ENCODE measurements around the gene SSBP1. TPM values are rescaled to one million over a fixed set of nuclear protein-coding genes. Genes with fewer than 3 reads are reported as not detected.

Gene SSBP1
- total RNA-seq, 2 experiments from 2014 or later: 106 to 117 TPM

DNA sequence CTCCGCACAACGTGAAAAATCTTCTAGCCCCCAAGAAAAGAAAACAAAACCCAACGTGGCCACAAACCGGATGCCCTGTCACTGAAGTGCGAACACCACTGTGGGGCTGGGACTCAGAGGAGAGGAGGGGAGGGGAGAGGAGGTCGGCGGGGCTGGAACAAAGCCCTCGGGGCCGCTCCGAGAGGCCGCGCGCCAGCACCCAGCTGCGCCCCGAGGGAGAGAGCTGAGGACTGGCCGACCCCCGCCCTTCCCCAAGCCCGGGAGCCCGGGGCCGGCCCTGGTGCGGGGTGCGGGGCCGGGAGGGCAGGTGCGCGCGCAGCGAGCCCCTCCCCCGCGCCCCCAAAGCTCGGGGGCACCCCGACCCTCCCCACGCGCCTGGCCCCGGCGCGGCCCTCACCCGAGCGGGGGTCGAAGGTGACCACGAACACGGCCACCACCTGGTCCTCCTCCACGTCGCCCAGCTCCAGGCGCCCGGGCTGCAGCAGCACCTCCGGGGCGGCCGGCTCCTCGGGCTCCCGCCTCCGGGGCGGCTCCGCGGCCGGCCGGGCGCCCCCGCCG is 36.6 kb upstream of the SSBP1 start:
- POLR2A ChIA-PET: interaction anchor here (0.9 to 3.6 kb wide), 8 partner anchors 10 to 142 kb away, joined by 3 to 36 read pairs (median 4); partner anchors contain the start of gene SSBP1
- Mint-ChIP-seq H3K9me3 (no peaks in the 10 kb centered on the region), H3K36me3 (peaks cover 11% of the 10 kb centered on the region), H3K27ac (peak overlapping the region; percentile 87), H3K4me3 (peak overlapping the region; percentile 79), H3K27me3 (peaks cover 21% of the 10 kb centered on the region), H3K4me1 (peaks cover 34% of the 10 kb centered on the region)
- peak; percentile 77 for DNase-seq
- peak; percentile 86 for ATAC-seq (ENCODE audit: low read depth)

DNA sequence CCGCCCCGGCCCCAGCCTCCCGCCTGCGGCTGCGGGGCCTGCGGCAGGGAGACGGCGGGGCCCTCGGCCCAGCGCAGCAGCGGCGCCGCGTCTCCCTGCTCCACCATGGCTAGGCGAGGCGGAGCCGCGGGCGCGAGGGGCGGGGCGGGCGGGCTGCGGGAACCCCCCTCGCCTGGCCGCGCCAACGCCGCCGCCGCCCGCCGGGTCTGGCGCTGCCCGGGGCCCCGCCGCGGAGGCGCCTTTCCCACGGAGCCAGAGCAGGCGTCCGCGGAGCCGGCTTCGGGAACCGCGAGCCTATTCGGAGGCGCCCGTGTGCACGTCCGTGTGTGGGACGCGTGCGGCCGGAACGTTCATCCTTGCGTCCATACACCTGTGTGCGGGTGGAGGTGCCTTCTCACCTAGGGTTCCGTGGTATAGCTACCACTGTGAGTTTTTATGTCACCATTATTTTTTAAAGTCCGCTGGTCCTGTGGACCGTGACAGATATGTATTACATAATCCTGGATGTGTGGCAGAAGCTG is 36.1 kb upstream of the SSBP1 start, which contains the start of gene DENND11:
DENND11 (minus strand) TSS at position 120 of the 521 bp plus-strand sequence; CDS start at position 107, 13 bp downstream.
- DNase-seq: peak; percentile 75
- POLR2A ChIA-PET: interaction anchor here (1.0 to 3.6 kb wide), 6 partner anchors 10 to 39 kb away, joined by 3 to 36 read pairs (median 4); partner anchors contain the start of gene SSBP1
- Mint-ChIP-seq H3K4me3 (peak within 1 kb of the TSS; percentile 79), H3K27me3 (peaks cover 24% of the 10 kb centered on the region), H3K4me1 (peaks cover 34% of the 10 kb centered on the region), H3K9me3 (no peaks in the 10 kb centered on the region), H3K36me3 (peaks cover 10% of the 10 kb centered on the region), H3K27ac (peak within 1 kb of the TSS; percentile 87)
- ATAC-seq (ENCODE audit: low read depth): peak; percentile 66

DNA sequence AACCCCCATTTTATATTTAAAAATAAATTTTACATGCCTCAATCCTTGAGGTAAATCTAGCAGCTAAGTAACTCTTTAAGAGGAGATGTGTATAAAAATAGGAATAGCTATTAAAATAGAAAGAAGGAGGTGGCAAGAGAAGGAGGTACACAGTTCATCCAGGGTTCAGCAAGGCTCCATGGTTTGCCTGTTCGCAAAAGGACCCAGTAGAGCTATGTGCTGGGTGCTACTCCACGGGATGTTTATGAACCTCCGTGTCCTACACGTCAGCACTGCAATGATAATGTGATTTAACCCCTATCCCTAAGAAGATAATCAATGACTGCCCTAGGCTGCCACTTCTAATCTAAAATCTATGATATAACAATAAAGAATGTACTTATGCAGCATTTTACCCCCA is 35.3 kb upstream of the SSBP1 start:
- ATAC-seq (ENCODE audit: low read depth) (no peak), DNase-seq (no peak)
- Mint-ChIP-seq H3K4me1 (peaks cover 30% of the 10 kb centered on the region), H3K36me3 (peaks cover 7% of the 10 kb centered on the region), H3K4me3 (no peak overlapping the region), H3K27ac (no peak overlapping the region), H3K27me3 (peaks cover 26% of the 10 kb centered on the region), H3K9me3 (no peaks in the 10 kb centered on the region)
- POLR2A ChIA-PET: interaction anchor here (3.6 kb wide), 1 partner anchor 35 kb away, joined by 36 read pairs; the partner anchor contains the start of gene SSBP1

DNA sequence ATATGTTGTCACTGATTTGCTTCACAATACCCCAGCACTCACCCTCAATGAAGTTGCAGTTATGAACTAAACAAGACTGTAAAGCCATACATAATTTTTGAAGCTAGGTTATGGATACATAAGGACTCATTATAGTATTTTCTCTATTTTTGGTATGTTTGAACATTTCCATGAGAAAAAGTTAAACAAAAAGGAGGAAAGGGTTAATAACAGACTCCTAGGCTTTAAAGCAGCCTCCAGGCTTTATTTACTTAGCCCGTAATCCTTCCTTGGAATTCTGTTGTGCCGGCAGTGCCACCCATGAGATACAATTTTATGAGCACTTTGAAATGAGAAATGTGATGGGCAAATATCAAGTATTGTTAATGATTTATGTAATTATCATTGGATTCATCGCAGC is 34.0 kb upstream of the SSBP1 start:
- Mint-ChIP-seq H3K4me1 (peaks cover 19% of the 10 kb centered on the region), H3K27me3 (peaks cover 26% of the 10 kb centered on the region), H3K36me3 (peaks cover 2% of the 10 kb centered on the region), H3K9me3 (no peaks in the 10 kb centered on the region), H3K27ac (no peak overlapping the region), H3K4me3 (no peak overlapping the region)
- no peak for ATAC-seq (ENCODE audit: low read depth)
- POLR2A ChIA-PET: no interaction called here
- no peak for DNase-seq

DNA sequence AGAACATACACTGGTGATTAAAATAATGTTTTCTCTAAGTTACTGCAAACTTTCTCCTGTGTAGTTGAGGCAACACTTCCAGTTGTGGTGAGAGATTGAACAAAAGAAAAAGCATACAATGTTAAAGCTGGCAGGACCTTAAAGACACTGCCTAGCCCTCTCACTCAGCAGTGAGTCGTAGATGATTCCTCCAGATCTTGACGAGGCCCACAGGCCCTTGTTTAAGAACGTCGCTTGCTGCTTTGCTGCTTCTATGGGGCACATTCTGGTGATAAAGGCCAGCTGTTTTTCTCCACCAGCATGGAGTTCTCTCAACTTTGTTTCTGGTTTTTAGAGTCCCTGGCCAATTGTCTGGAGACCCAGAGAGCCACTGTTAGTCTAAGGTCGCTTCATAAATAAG is 33.4 kb upstream of the SSBP1 start:
- H3K9me3 Mint-ChIP-seq: no peaks in the 10 kb centered on the region
- H3K27me3 Mint-ChIP-seq: peaks cover 26% of the 10 kb centered on the region
- no peak overlapping the region for H3K27ac Mint-ChIP-seq
- H3K36me3 Mint-ChIP-seq: peaks cover 2% of the 10 kb centered on the region
- peaks cover 14% of the 10 kb centered on the region for H3K4me1 Mint-ChIP-seq
- H3K4me3 Mint-ChIP-seq: no peak overlapping the region
- ATAC-seq (ENCODE audit: low read depth) (no peak), DNase-seq (no peak)
- POLR2A ChIA-PET: no interaction called here

DNA sequence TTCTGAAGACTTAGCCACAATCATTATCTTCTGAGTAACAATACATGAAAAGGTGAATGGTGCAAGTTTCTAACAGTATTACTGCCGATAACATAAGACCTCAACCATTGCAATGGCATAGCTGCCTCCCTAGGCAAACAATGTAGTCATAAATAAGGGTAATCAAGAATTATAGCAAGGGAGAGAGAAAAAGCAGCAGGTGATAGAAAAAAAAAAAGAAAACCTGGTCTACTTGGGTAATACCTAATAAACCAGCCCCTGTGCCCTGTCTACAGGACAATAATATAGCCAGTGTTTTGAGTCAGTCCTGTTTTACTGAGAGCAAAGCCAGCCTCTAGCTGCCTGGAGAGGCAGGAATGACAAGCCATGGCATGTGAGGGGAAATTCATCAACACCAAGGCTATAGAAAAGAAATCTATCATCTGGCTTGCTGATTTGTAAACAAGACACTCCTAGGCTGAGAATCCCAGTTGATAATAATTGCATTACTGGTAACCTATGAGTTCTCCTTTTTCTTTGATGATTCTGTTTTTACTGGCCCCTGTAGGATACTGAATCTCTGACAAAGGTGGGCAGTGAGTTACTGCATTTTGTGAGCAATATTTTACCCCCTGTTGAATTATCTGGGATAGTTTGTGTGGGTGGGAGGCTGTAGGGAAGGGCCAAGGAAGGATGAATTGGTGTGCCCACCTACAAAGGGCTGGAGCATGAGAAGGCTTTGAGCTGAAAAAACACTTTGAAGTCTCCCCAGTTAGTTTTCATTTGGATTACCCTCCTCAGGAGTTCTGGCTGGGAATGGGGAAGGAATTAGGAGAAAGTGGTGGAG is 31.7 kb upstream of the SSBP1 start:
- Mint-ChIP-seq H3K4me3 (no peak overlapping the region), H3K27me3 (peaks cover 26% of the 10 kb centered on the region), H3K27ac (no peak overlapping the region), H3K9me3 (no peaks in the 10 kb centered on the region), H3K4me1 (peaks cover 2% of the 10 kb centered on the region), H3K36me3 (peaks cover 1% of the 10 kb centered on the region)
- no peak for DNase-seq
- no peak for ATAC-seq (ENCODE audit: low read depth)
- POLR2A ChIA-PET: interaction anchor here (1.2 kb wide), 1 partner anchor 31 kb away, joined by 4 read pairs; no protein-coding TSS in a partner anchor

DNA sequence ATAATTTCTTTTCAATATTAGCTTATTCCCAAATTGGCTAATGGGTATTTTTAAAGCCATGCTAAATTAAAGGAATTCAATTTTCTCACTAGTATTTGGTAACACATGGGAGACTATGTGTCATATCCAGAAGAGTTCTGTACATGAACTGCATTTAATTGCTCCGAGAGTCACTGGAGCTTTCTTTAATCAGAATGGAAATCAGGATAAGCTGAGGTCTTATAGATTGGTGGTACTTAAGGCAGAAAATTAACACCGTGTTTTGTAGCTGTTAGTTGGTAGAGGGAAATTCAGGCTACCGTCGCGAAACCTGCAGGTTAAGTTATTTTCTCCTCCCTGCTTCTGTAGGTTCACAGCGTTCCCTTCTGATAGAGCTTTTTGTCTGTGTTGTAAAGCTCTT is 29.8 kb upstream of the SSBP1 start, which contains the start of gene WEE2:
WEE2 (plus strand) TSS at position 3 of the 400 bp plus-strand sequence. CDS start 406 bp downstream, outside the sequence.
- Mint-ChIP-seq H3K27ac (no peak within 1 kb of the TSS), H3K36me3 (peaks cover 1% of the 10 kb centered on the region), H3K9me3 (no peaks in the 10 kb centered on the region), H3K27me3 (peaks cover 16% of the 10 kb centered on the region), H3K4me3 (no peak within 1 kb of the TSS), H3K4me1 (peaks cover 5% of the 10 kb centered on the region)
- POLR2A ChIA-PET: no interaction called here
- DNase-seq (no peak), ATAC-seq (ENCODE audit: low read depth) (no peak)

DNA sequence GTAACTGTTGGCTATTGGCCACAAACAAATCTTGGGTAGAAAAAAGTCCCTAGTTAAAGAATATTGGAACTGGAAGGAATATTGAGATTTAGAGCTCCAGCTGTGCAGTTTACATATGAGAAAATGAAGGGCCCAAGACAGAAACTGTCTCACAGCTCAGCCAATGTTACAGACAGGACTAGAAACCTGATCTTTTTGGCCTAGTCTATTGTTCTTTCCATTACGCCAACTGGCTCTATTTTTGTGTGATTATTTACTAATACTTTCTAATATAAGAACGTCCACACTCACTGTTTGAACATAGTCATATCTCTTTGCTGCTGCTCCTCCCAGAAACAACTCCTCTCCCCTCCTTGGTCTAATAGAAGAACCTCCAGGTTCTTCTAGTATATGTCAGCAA is 28.8 kb upstream of the SSBP1 start:
- POLR2A ChIA-PET: no interaction called here
- Mint-ChIP-seq H3K4me3 (no peak overlapping the region), H3K27me3 (peaks cover 7% of the 10 kb centered on the region), H3K4me1 (peaks cover 5% of the 10 kb centered on the region), H3K9me3 (no peaks in the 10 kb centered on the region), H3K36me3 (peaks cover 1% of the 10 kb centered on the region), H3K27ac (no peak overlapping the region)
- no peak for ATAC-seq (ENCODE audit: low read depth)
- no peak for DNase-seq

DNA sequence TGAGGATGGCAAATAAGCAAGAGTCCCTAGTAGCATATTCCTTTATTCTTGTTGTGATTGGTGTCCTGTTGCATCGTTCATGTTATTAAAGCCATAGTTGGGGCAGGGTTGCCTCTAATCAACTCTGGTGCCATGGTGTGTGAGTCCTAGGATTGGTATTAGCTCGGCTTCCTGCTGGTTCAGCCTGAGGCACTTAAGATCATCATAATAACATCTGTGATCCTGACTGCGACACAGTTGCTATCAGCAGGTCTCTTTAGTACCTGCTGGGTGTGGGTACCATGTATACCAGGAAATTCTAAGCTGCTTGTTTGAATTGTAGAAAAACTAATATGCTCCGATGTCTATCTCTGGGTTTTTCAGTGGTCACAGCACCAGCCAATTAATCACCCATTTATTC is 28.4 kb upstream of the SSBP1 start:
- DNase-seq (no peak), ATAC-seq (ENCODE audit: low read depth) (no peak)
- POLR2A ChIA-PET: no interaction called here
- peaks cover 5% of the 10 kb centered on the region for H3K4me1 Mint-ChIP-seq
- no peak overlapping the region for H3K27ac Mint-ChIP-seq
- H3K4me3 Mint-ChIP-seq: no peak overlapping the region
- no peaks in the 10 kb centered on the region for H3K9me3 Mint-ChIP-seq
- H3K27me3 Mint-ChIP-seq: peaks cover 6% of the 10 kb centered on the region
- H3K36me3 Mint-ChIP-seq: peaks cover 1% of the 10 kb centered on the region

DNA sequence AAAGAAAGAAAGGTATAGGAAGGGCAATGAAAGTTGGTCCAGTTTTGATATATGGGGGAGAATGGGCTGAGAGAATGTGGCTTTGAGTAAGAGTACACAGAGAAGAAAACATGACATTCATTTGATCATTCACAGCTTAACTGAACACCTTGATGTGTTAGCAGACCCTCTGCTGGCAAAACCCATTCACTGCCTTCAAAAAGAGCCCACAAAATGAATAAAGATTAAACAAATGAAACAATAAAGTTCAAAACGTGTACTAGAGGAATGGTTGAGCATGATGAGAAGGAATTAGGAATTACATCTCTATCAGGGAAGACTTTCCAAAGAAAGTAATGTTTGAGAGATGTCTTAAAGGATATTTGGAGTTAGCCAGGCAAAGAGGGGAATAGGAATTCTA is 27.9 kb upstream of the SSBP1 start:
- no peak overlapping the region for H3K4me3 Mint-ChIP-seq
- DNase-seq: no peak
- POLR2A ChIA-PET: no interaction called here

DNA sequence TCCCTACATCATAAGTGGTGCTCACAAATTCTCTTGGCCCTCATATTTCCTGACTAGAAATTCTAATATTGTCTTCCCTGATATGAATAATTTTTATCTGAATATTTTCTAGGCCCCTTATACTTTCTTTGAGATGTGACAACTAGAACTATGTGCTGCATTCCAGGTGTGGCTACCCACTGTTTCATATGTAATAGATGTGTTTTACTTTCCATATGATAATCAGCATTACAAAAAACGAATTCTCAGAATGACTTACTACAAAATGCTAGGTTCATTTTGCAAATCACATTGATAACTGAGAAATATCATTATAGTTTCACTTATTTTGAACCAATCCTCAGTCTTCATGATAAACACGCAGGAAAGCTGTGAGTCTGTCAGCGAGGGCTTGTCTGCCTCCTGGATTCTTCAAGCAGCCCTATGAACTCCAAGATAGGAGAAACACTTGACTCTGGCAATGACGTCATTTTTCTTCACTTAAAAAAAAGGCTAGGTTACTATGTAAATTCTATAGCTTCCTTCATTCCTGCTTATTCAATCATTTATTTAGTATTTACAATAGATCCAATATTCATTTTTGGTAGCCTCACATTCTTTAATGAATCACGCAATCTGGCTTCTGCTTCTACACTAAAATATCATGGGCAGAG is 25.4 kb upstream of the SSBP1 start:
- H3K9me3 Mint-ChIP-seq: no peaks in the 10 kb centered on the region
- no peak for DNase-seq
- peaks cover 1% of the 10 kb centered on the region for H3K36me3 Mint-ChIP-seq
- H3K27ac Mint-ChIP-seq: no peak overlapping the region
- no peak overlapping the region for H3K4me3 Mint-ChIP-seq
- POLR2A ChIA-PET: interaction anchor here (1.3 kb wide), 1 partner anchor 11 kb away, joined by 3 read pairs; no protein-coding TSS in a partner anchor
- H3K27me3 Mint-ChIP-seq: no peaks in the 10 kb centered on the region
- no peak for ATAC-seq (ENCODE audit: low read depth)
- peaks cover 5% of the 10 kb centered on the region for H3K4me1 Mint-ChIP-seq

More for the DNA sequence above, 27.9 kb upstream of the SSBP1 start:
- peaks cover 6% of the 10 kb centered on the region for H3K27me3 Mint-ChIP-seq
- H3K36me3 Mint-ChIP-seq: peaks cover 1% of the 10 kb centered on the region
- no peaks in the 10 kb centered on the region for H3K9me3 Mint-ChIP-seq
- H3K4me1 Mint-ChIP-seq: peaks cover 5% of the 10 kb centered on the region
- ATAC-seq (ENCODE audit: low read depth): no peak
- H3K27ac Mint-ChIP-seq: no peak overlapping the region

DNA sequence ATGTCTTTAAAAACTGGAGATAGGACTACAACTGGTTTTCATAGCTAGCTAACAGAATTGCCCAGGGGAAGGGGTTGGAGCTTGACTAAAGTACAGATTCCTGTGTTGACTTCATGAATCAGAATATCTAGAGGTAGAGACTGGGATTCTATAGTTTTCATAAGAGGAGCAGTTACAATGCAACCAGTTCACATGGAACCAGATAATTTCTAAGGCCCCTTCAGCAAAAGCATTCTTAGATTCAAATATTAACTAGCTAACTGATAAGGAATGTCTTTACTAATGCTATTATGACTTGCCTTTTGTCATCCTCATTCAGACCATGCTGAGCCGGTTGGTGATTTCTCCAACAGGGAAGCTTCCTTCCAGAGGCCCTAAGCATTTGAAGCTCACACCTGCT is 24.3 kb upstream of the SSBP1 start:
- Mint-ChIP-seq H3K27ac (no peak overlapping the region), H3K36me3 (peaks cover 1% of the 10 kb centered on the region), H3K4me3 (no peak overlapping the region), H3K9me3 (no peaks in the 10 kb centered on the region), H3K27me3 (no peaks in the 10 kb centered on the region), H3K4me1 (peaks cover 5% of the 10 kb centered on the region)
- ATAC-seq (ENCODE audit: low read depth) (no peak), DNase-seq (no peak)
- POLR2A ChIA-PET: no interaction called here

DNA sequence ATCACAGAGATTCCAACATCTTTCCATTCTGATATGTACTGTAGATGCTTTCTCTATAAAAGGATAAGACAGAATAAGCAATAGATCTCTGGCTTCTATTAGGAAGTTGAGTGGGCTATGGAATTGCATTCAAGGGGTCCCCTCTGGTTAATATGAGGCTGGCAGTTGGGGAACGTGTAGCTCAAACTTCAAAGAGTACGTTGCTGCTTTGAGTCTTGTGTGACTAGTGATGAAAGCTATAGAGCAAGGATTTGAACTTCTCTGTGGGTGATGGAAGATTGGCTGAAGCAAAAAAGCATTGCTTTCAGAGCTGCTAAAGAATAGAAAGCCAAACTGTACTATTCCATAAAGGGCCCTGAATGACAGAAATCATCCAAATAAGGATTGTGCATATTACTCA is 23.6 kb upstream of the SSBP1 start:
- H3K27me3 Mint-ChIP-seq: no peaks in the 10 kb centered on the region
- H3K4me3 Mint-ChIP-seq: no peak overlapping the region
- ATAC-seq (ENCODE audit: low read depth): no peak
- peaks cover 5% of the 10 kb centered on the region for H3K4me1 Mint-ChIP-seq
- POLR2A ChIA-PET: no interaction called here
- peaks cover 1% of the 10 kb centered on the region for H3K36me3 Mint-ChIP-seq
- no peak overlapping the region for H3K27ac Mint-ChIP-seq
- no peaks in the 10 kb centered on the region for H3K9me3 Mint-ChIP-seq
- no peak for DNase-seq
